PFSK-1 (cell line): ENCODE results near the gene MAPRE3.

Experiments used
- FOXP2 ChIP-seq: optimal IDR thresholded peaks from 2 replicates; pipeline ENCODE3; 2011; ENCODE audit warnings: borderline replicate concordance, control low read depth, inconsistent platforms; ENCODE audit not compliant: insufficient read depth; ENCODE audit errors: extremely low read length, extremely low read depth
- POLR2AphosphoS5 ChIP-seq: IDR thresholded peaks from 2 replicates; pipeline ENCODE4 v1.6.1; 2012; ENCODE audit warnings: low read depth, mild to moderate bottlenecking, control low read depth, low read length, moderate library complexity
- REST ChIP-seq, 2 experiments: IDR thresholded peaks; 2 replicates each; pipeline versions ENCODE4 v1.6.1 to v1.8.0; 2011 to 2012; ENCODE audit warnings: low read depth in 2 of 2, low read length in 2 of 2, control low read depth in 1 of 2, inconsistent platforms in 1 of 2, mild to moderate bottlenecking in 1 of 2, moderate library complexity in 1 of 2; ENCODE audit not compliant: insufficient read depth in 1 of 2
- SIN3A ChIP-seq: IDR thresholded peaks from 2 replicates; pipeline ENCODE4 v1.6.1; 2012; ENCODE audit warnings: mild to moderate bottlenecking, low read length, moderate library complexity, borderline replicate concordance; ENCODE audit not compliant: insufficient read depth
- TAF1 ChIP-seq: IDR thresholded peaks from 2 replicates; pipeline ENCODE4 v1.6.1; 2012; ENCODE audit warnings: low read length, control low read depth, borderline replicate concordance; ENCODE audit not compliant: insufficient read depth

MAPRE3 gene

GRCh38 chr2:27032495-27033252 is 62.2 kb downstream of the MAPRE3 start, which contains the start of gene TMEM214:
TMEM214 (plus strand) TSS chr2:27032965; CDS start chr2:27033016, 51 bp downstream.
- TF ChIP-seq FOXP2, result peak; percentile 82
- TF ChIP-seq REST (IDR thresholded peaks at IDR 0.05; ENCODE audit: insufficient read depth in 1 of 2, low read depth in 2 of 2, low read length in 2 of 2), result no peak
- TF ChIP-seq SIN3A, result peak; percentile 29; the same call in 1 of the 2 replicates
- peak; percentile 61; the same call in 1 of the 2 replicates for TF ChIP-seq TAF1
- peak; percentile 87 for TF ChIP-seq POLR2AphosphoS5

GRCh38 chr2:27033253-27033852 is 62.9 kb downstream of the MAPRE3 start:
- no peak for TF ChIP-seq FOXP2
- TF ChIP-seq TAF1, result no peak
- TF ChIP-seq POLR2AphosphoS5, result no peak
- no peak for TF ChIP-seq REST (IDR thresholded peaks at IDR 0.05; ENCODE audit: insufficient read depth in 1 of 2, low read depth in 2 of 2, low read length in 2 of 2)
- no peak for TF ChIP-seq SIN3A

GRCh38 chr2:27038012-27038411 is 67.6 kb downstream of the MAPRE3 start:
- TF ChIP-seq FOXP2 (no peak), TAF1 (no peak), REST (IDR thresholded peaks at IDR 0.05; ENCODE audit: insufficient read depth in 1 of 2, low read depth in 2 of 2, low read length in 2 of 2) (no peak), SIN3A (no peak), POLR2AphosphoS5 (no peak)

GRCh38 chr2:27038631-27039339 is 68.3 kb downstream of the MAPRE3 start:
- TF ChIP-seq FOXP2, result no peak
- no peak for TF ChIP-seq POLR2AphosphoS5
- TF ChIP-seq TAF1, result no peak
- no peak for TF ChIP-seq SIN3A
- TF ChIP-seq REST (IDR thresholded peaks at IDR 0.05; ENCODE audit: insufficient read depth in 1 of 2, low read depth in 2 of 2, low read length in 2 of 2), result no peak
